GM19193 (cell line): ENCODE results near the gene NLRP6.

Experiments used
- POLR2A ChIP-seq: IDR thresholded peaks from 4 replicates; pipeline ENCODE4 v1.6.1; 2011; ENCODE audit not compliant: insufficient read depth, insufficient read length; ENCODE audit errors: extremely low read depth

Gene NLRP6

GRCh38 chr11:295351-296170 lies 17.4 kb downstream of the NLRP6 start:
- no peak for TF ChIP-seq POLR2A

- no peak for TF ChIP-seq POLR2A
These were observed 18.2 kb downstream of the NLRP6 start for GRCh38 chr11:296171-297050.

- no peak for TF ChIP-seq POLR2A
These were observed 18.9 kb downstream of the NLRP6 start for GRCh38 chr11:297051-297585.

- TF ChIP-seq POLR2A: no peak
These were observed 19.6 kb downstream of the NLRP6 start for GRCh38 chr11:297586-298405.

- no peak for TF ChIP-seq POLR2A
These were observed 20.3 kb downstream of the NLRP6 start for GRCh38 chr11:298406-299065.

- no peak for TF ChIP-seq POLR2A
These were observed 21.1 kb downstream of the NLRP6 start, which contains the start of gene IFITM5 for GRCh38 chr11:299081-299891. IFITM5 (minus strand) TSS chr11:299526; CDS start chr11:299490, 36 bp downstream.

GRCh38 chr11:299951-300735 lies 21.9 kb downstream of the NLRP6 start:
- TF ChIP-seq POLR2A: no peak

- no peak for TF ChIP-seq POLR2A
These were observed 25.2 kb downstream of the NLRP6 start for GRCh38 chr11:303363-303762.

- no peak for TF ChIP-seq POLR2A
These were observed 25.9 kb downstream of the NLRP6 start for GRCh38 chr11:304061-304506.

- no peak for TF ChIP-seq POLR2A
These were observed 27.0 kb downstream of the NLRP6 start for GRCh38 chr11:304915-305843.

- no peak for TF ChIP-seq POLR2A
These were observed 27.6 kb downstream of the NLRP6 start for GRCh38 chr11:305844-306211.
